GM12801 (cell line): Measurements from ENCODE around the gene ADGRL2.

Source experiments
- CTCF ChIP-seq: IDR thresholded peaks from one replicate; pipeline ENCODE4 v1.5.1; 2011; ENCODE audit warnings: control low read depth; ENCODE audit not compliant: insufficient read length; ENCODE audit errors: extremely low read depth

The ADGRL2 gene

GRCh38 chr1:81894867-81895266 is 94.1 kb downstream of the ADGRL2 start:
- no peak for TF ChIP-seq CTCF

- TF ChIP-seq CTCF = no peak
Observed at GRCh38 chr1:81899214-81899821, 98.6 kb downstream of the ADGRL2 start.

- TF ChIP-seq CTCF = no peak
Observed at GRCh38 chr1:81907575-81907974, 106.8 kb downstream of the ADGRL2 start.

- no peak for TF ChIP-seq CTCF
Observed at GRCh38 chr1:81912383-81912782, 111.6 kb downstream of the ADGRL2 start.

GRCh38 chr1:81915937-81916336 is 115.2 kb downstream of the ADGRL2 start:
- no peak for TF ChIP-seq CTCF

- TF ChIP-seq CTCF = no peak
Observed at GRCh38 chr1:81920245-81920740, 119.6 kb downstream of the ADGRL2 start.

GRCh38 chr1:81920886-81921285 is 120.2 kb downstream of the ADGRL2 start:
- no peak for TF ChIP-seq CTCF
